Measurements from ENCODE around the gene ENPP1.

ENPP1 gene

DNA sequence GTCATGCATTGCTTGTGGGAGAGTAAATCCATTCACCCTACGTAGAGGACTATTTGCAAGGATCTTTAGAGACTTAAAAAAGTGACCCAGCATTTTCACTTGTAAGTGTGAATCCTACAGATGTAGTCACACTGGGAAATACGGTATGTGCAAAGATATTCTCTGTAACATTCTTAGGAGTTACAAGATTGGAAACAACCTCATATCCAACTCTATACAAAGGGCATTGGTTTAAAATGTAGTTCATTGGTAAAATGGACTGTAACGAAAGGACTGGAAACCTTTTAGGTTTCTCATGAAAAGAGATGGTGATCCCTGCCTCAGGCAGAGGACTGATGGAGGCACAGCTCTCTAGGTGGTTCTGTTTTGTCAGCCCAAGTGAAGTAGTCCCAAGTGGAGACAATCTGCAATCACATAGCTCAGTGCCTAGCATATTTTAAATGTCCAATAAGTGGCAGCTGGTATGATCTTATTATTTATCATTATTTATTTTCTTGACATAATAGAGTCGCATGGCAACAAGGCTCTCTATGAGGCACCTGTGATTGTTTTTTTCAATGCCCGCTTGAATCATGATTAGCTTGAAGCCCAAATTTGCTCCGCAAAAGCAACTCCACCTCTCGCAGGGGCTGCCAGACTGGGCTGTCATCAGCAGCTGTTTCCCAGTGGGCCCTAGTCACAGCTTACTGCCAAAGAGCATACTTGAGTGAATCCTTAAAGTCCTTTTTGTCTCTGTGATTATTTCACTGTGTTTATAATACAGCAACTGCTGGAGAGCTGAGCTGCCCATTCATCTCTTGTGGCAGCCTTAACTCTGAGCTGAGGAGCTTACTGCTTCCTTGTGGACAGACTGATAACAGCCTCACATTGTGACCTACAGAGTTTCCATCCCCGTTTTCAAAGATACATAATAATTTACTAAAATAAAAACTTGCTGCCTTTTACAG lies 19.8 kb upstream of the ENPP1 start:
- peak; percentile 34 for DNase-seq

GRCh38 chr6:131789219-131789618 lies 18.6 kb upstream of the ENPP1 start:
- no peak for DNase-seq

GRCh38 chr6:131791476-131791875 lies 16.3 kb upstream of the ENPP1 start:
- no peak for DNase-seq

GRCh38 chr6:131792091-131792496 lies 15.7 kb upstream of the ENPP1 start:
- DNase-seq, result peak; percentile 35

GRCh38 chr6:131795366-131795765 lies 12.5 kb upstream of the ENPP1 start:
- no peak for DNase-seq

- DNase-seq, result no peak
Observed at GRCh38 chr6:131802347-131802746, 5.5 kb upstream of the ENPP1 start.

- DNase-seq, result no peak
Observed at GRCh38 chr6:131803007-131803769, 4.6 kb upstream of the ENPP1 start.

DNA sequence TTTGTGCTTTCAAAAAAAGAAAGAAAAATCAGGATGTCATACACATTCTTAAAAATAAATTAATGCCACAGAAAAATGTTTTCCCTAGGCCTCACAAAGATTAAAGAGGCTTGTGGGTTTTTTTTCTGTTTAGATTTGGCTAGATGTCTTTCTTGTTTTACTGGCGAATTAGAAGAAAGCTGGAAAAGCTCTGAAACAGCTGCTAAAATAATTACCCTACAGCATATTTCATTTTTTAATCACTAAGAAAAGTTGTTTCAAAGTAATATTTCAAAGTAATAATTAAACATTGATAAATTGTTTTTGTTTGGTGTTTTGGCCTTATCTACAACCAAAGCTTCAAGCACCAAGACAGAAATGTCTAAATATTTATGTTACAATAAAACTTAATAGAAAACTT lies 3.7 kb upstream of the ENPP1 start:
- no peak for DNase-seq

GRCh38 chr6:131807321-131807643 lies 538 bp upstream of the ENPP1 start:
- DNase-seq, result no peak

GRCh38 chr6:131808460-131809269 lies 845 bp downstream of the ENPP1 start:
- DNase-seq, result no peak

DNA sequence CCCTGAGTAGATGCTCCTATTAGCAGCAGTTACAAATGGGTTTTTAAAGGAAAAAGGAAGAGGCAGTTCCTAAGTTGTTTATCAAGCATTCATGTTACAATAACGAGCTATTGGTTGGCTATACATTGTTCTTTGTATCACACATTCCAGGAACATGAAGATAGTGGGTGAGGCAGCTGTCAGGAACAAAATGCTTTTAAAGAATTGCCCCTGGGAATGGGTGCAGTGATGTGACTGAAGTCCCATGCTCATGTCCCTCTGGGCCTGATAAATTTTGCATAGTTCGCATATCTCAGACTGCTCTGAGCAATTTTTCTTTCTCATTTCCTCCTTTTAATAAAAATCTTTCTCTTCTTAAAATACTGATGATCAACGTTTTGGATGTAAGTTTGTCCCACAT lies 3.7 kb downstream of the ENPP1 start:
- DNase-seq, result no peak

DNA sequence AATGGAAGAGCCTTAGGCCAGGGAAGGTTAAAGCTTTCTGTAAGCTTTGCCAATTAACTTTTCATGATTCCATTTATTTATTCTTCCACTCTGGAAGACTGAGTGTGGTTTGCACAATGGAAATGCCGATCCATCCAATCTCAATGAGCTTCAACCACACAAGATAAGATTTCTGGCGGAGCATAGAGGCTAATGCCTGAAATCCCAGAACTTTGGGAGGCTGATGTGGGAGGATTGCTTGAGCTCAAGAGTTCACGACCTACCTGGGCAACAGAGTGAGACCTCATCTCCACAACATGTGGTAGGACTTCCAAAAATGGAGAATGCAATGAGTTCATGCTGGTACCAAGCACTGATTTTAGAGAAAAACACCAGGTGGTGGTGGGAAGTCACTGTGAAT lies 6.2 kb downstream of the ENPP1 start:
- no peak for DNase-seq

- DNase-seq, result no peak
Observed at GRCh38 chr6:131816869-131817268, 9.0 kb downstream of the ENPP1 start.

GRCh38 chr6:131819572-131820124 lies 11.8 kb downstream of the ENPP1 start:
- DNase-seq, result no peak

DNA sequence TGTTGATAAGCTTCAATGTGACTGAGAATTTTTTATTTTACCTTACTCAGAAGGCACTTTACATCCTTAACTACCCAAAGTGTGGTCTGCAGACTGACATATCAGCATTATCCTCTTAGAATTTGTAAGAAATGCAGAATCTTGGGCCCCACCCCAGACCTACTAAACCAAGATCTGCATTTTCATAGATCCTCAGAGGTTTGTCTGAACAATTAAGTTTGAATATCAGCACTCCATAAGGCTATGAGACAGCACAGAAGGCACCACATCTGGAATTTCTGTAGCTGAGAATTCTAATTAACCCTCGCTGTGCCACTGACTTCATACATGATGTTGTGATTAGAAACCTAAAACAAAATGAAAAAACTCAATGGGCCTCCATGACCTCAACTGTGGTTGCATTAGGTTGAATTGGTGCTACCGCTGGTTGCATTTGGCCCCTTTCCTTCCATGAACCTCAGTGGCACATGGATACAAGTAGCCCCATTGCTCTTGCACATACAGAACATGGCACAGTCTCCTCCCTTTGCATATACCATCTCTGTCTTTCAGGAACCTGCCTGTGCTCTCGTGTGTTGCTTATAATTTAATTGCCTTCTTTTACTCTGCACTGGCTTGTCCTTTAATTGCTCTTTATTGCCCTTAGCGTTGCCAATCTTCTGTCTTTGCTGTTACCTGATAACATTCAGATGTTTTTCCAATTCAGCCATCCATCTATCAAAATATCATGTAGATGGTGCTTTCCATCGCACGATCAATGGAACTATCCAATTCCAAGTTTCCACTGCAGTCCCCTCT lies 13.4 kb downstream of the ENPP1 start:
- no peak for DNase-seq

DNA sequence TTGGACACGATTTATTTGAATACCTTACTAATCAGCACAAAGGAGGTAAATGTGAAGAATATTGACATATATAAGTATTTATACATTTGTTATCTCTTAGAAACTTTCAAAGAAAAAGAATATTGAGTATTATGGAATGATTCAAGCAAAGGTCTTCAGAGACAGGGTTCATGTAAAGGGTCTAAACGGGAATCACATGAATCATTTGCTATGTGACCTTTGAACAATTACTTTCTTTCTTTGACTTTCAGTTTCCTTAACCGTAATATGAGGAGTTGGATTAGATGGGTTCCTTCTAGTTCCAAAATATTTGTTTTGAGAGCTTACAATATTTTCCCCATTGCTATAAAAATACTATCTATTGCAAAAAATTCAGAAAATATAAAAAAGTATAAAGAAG lies 14.3 kb downstream of the ENPP1 start:
- DNase-seq, result no peak

GRCh38 chr6:131823276-131823902 lies 15.6 kb downstream of the ENPP1 start:
- no peak for DNase-seq

- DNase-seq, result no peak
Observed at GRCh38 chr6:131825946-131826345, 18.1 kb downstream of the ENPP1 start.

GRCh38 chr6:131828080-131828479 lies 20.3 kb downstream of the ENPP1 start:
- DNase-seq, result peak; percentile 38

- no peak for DNase-seq
Observed at GRCh38 chr6:131828951-131829350, 21.1 kb downstream of the ENPP1 start.

DNA sequence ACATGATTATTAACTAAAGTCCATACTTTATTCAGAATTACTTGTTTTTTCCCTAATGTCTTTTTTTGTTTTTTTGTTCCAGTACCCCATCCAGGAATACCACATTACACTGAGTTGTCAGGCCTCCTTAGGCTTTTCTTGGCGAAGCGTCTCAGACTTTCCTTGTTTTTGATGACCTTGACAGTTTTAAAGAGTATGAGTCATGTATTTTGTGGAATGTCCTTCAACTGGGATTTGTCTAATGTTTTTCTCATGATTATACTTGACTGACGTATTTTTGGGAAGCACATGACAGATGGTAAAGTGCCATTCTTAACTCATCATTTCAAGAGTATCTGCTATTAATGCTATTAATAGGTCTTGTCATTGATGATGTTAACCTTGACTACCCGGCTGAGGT lies 23.6 kb downstream of the ENPP1 start:
- peak; percentile 26 for DNase-seq

GRCh38 chr6:131831886-131832285 lies 24.1 kb downstream of the ENPP1 start:
- no peak for DNase-seq
